Measurements from ENCODE around the gene LRRC49.
"Not testable (repeated sequence)": the region's sequence is repeated elsewhere in the genome, so short reads cannot be mapped to it uniquely, and the experiment has no call there.

LRRC49 gene

GRCh38 chr15:70869346-70869745, 23.3 kb upstream of the LRRC49 start:
- DNase-seq: no peak

DNA sequence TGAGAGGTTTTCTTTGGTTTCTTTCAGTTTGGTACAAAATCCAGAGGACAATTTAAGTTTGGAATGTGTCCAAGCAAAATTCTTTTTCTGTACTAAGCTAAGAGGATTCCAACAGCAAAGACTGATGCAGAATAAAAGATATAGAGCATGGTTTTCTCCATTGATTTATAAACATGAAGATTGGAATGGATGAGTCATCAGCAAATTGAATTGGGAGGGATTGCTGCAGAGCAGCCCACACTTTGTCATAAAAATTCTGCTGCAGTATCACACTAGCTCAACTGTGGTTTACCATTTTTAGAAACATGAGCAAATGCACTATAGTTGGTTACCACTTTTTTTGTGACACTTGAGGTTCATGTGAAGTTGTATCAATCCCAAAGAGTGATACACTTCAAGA, 22.6 kb upstream of the LRRC49 start:
- DNase-seq: no peak

DNA sequence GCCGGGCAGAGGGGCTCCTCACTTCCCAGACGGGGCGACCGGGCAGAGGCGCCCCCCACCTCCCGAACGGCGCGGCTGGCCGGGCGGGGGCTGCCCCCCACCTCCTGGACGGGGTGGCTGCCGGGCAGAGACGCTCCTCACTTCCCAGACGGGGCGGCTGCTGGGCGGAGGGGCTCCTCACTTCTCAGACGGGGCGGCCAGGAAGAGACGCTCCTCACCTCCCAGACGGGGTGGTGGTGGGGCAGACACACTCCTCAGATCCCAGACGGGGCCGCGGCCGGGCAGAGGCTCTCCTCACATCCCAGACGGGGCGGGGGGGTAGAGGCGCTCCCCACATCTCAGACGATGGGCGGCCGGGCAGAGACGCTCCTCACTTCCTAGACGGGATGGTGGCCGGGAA, 21.1 kb upstream of the LRRC49 start:
- not testable (repeated sequence) for DNase-seq

- DNase-seq: no peak
Observed at GRCh38 chr15:70873232-70874054, 19.2 kb upstream of the LRRC49 start.

GRCh38 chr15:70875001-70875782, 17.4 kb upstream of the LRRC49 start:
- DNase-seq: no peak

- DNase-seq: no peak
Observed at GRCh38 chr15:70876011-70876410, 16.6 kb upstream of the LRRC49 start.

DNA sequence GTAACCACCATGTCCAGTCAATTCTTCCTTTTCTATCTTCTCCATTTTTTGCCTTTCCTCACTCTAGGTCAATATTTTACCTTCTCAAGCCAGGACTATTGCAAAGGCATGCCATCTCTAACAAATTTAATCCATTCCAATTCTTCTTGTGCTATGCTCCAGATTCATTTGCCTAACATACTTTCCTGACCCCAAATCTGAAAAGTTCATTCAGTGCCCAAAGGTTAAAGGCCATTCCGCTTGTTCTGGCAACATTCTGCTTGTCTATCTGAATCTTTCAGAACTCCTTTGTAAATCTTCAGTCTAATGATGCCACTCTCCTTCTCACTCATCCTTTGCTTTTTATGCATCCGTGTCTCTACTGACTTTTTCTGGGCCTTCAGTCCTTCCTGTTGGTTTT, 15.9 kb upstream of the LRRC49 start:
- DNase-seq: no peak

DNA sequence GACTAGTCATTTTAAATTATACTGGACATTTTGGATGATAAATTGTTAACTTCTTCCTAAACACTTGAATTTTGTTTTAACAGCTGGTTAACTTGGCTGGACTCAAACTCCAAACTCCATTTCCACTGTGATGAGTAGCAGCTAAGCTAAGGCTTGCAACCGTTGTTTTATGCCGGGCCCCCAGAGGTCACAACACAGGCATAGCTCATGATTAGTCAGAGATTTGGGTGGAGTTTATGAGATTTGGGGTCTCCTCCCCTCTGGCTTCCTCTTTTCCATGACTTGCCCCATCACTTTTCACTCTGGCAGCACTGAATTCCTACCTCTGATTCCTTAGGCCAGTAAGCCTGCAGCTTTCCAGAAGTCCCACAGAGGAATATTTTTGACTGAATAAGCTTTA, 13.2 kb upstream of the LRRC49 start:
- no peak for DNase-seq

- no peak for DNase-seq
Observed at GRCh38 chr15:70880781-70881180, 11.8 kb upstream of the LRRC49 start.

DNA sequence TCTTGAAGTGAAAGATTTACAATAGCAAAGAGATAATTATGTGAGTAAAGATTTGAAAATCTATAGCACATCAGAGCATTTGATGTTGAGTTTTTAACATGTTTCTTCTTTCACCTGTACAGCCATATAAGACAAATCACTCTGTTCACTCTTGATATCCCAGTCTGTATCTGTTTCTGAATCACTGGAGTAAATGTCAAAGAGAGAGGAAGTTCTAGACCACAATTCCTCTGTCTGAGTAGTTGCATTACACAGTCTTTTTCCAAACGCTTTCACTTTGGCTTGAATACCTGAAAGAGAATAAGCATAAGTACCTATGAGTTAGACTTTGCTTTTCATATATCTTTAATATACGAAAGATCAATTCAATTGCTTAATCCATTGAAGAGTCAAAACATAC, 10.3 kb upstream of the LRRC49 start:
- DNase-seq: no peak

GRCh38 chr15:70892912-70893560, 410 bp downstream of the LRRC49 start:
- no peak for DNase-seq

DNA sequence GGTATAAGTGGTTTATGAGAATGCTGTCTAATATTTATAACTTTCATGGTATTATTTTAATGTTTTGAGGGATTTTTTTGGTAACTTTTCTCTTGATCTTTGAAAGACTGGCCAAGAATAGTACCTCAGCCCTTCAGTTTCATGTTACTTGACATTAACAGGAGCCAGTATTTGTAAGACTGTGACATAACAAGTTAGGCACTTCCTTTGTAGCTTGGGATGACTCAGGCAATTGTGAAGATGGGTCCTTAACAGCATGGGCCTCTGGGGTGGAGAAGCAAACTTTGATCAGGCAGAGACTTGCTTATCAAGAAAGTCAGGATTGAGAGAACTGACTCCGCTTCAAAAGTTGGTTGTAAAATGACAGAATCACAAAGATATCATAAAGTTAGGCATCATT, 9.5 kb downstream of the LRRC49 start:
- DNase-seq: no peak

- DNase-seq: no peak
Observed at GRCh38 chr15:70906842-70907241, 14.2 kb downstream of the LRRC49 start.

DNA sequence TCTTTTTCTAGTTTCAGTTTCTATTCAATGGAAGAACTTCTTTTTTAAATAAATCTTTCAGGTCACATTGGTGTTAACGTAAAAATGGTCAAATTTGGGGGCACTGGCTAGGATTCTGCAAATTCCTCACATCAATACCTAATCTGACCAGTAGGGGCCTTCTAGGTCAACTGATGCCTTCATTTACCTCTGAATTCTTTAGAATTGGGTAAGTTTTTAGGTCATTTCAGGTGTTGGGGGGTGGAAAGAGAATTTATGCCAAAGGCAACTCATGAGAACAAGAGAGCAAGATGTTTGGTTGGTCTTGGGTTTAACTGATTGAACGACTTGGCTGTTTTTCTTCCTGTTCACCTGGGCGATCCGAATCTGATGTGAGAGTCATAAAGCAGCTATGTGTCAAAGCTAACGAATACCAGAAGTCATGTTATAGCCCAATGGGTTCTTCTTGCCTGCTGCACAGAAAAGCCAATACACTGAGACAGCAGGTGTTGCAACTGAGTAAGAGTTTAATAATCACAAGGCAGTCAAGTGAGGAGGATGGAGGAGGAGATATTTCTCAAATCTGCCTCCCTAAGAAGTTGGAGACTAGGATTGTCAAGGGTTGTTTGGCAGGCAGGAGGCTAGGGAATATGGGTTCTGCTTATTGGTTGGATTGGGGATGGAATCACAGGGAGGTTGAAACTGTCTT, 15.3 kb downstream of the LRRC49 start:
- no peak for DNase-seq

DNA sequence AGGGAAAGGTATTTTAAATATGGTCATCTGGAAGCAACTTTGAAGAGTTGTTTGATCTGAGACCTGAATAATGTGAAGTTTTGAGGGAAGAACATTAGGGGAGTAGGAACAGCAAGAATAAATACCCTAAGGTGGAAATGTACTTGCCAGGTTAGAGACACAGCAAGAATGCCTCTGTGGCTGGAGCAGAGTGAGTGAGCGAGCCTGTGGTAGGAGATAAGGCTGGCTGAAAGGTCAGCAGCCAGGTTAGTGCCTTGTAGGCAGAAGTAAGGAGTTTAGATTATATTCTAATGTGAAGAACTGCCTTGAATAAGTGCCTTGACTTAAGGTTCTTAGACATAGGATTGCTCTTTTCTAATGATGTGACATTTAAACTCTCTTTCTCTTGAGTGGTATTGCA, 18.3 kb downstream of the LRRC49 start:
- DNase-seq: no peak

DNA sequence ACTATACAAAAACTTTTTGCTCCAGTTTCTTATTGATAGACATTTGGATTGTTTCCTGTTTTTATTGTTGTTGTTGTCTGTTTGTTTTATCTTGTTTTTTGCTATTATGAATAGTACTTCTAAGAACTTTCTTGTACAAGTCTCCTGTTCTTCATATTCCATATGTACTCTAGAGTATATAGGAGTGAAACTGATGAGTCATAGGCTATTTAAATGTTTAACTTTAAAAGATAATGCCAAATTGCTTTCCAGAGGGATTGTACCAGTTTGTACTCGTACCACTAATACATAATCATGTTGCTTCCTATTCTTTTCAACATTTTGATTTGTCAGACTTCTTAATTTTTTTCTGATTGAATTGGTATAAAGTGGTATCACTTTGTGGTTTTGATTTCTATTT, 19.6 kb downstream of the LRRC49 start:
- no peak for DNase-seq

GRCh38 chr15:70916531-70916930, 23.9 kb downstream of the LRRC49 start:
- DNase-seq: no peak

DNA sequence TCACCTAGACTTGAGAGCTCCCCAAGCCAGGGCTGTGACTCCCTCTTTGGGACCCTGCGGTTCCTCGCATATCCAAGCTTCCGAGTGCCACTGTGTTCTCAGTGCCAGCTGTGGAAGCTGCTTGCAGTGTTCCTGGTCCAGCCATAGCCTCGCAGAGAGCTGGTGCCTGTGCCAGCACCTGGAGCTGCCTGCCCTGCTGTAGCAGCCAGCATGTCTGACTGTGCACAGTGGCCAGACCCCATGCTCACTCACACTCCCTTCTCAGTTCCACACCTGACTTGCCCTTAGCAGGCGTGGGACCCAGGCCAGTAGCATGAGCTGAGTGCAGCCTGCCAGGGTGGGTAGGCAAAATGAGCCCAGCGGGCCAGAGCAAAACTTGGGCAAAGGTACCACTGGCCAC, 25.3 kb downstream of the LRRC49 start:
- DNase-seq: no peak

DNA sequence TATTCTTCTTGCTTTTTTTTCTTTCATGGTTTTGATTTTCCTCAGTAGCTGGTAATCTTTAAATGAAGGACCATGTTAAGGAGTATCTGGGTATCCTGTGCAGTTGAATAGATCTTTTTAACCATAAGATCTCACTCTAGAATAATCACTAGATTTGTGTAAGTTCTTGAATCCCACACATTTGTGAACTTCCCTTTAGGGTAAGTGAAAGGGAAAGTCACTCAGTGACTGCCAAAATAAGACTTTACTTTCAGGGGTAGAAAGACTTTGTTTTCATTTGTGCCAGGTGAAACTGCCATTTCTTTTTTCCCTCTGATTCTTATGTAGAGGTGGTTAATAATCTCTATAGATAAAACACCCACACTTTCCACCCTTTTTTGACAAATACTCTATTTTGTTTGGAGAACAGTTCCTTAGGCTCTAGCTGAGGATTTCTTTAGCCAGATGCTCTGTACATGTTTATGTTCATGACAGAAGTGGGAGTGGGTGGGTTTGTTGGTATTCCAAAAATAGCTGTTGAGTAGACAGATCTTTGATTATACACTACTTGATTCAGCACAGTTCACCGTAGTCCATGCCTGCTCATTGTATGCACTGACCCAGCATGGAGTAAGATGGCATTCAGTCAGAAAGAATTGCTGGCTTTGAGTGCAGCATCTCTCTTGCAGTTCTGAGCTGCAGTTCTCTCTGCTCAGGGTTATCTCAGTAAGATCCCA, 28.5 kb downstream of the LRRC49 start:
- DNase-seq: no peak

DNA sequence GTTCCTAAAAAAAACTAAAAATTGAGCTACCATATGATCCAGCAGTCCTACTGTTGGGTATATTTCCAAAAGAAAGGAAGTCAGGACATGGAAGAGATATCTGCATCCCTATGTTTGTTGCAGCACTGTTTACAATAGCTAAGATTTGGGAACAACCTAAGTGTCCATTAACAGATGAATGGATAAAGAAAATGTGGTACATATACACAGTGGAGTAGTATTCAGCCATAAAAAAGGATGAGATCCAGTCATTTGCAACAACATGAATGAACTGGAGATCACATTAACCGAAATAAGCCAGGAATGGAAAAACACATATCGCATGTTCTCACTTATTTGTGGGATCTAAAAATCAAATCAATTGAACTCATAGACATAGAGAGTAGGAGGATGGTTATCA, 29.5 kb downstream of the LRRC49 start:
- no peak for DNase-seq

DNA sequence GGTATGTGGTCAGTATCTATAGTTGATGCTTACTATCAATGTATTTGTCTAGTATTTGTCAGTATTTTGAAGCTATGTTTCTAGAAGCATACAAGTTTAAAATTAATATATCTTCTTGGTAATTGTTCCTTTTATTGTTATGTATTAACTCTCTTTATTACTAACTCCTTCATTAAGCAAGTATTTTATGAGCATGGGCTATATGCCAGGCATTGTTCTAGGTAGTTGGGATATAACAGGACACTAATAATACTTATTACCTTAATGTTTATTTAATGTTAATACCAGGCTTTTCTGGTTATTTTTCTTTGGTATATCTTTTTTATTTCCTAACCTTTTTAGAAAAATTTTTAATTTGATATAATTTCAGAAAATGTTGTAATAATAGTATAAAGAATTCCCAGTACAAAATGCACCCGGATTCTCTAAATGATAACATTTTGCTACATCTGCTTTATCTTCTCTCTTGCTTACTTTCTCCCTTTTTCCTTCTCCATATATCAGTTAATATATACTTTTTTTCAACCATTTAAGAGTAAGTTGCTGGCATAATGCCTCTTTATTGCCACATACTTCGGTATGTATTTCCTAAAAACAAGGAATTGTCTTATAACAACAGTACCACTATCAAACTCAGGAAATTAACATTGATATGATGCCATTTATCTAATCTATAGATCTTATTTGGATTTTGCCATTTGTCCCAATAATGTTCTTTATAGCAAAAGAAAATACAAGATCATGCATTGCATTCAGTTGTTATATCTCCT, 30.9 kb downstream of the LRRC49 start:
- DNase-seq: no peak

- DNase-seq: not testable (repeated sequence)
Observed at GRCh38 chr15:70926914-70927313, 34.3 kb downstream of the LRRC49 start.
